Glutamatergic neuron (in vitro differentiated cells): ENCODE results near the gene ZNF850. TPM values are rescaled to one million over a fixed set of nuclear protein-coding genes. Genes with fewer than 3 reads are reported as not detected.
"Not testable (repeated sequence)": the region's sequence is repeated elsewhere in the genome, so short reads cannot be mapped to it uniquely, and the experiment has no call there.

Experiments
- DNase-seq: peaks from one replicate; pipeline ENCODE4 v3.0.0; 2022
- H3K27ac Mint-ChIP-seq: one replicate; pipeline ENCODE4 v1.8.0; 2020; ENCODE audit warnings: mild to moderate bottlenecking, mixed read lengths, inconsistent platforms; ENCODE audit not compliant: unreplicated experiment
- H3K27me3 Mint-ChIP-seq: one replicate; pipeline ENCODE4 v1.8.0; 2020; ENCODE audit warnings: mild to moderate bottlenecking, moderate library complexity, mixed read lengths, inconsistent platforms; ENCODE audit not compliant: unreplicated experiment
- H3K36me3 Mint-ChIP-seq: one replicate; pipeline ENCODE4 v1.8.0; 2020; ENCODE audit warnings: mild to moderate bottlenecking, mixed read lengths, inconsistent platforms; ENCODE audit not compliant: unreplicated experiment
- H3K4me1 Mint-ChIP-seq: one replicate; pipeline ENCODE4 v1.8.0; 2020; ENCODE audit warnings: mild to moderate bottlenecking, low read depth, mixed read lengths, inconsistent platforms; ENCODE audit not compliant: unreplicated experiment
- H3K4me3 Mint-ChIP-seq: one replicate; pipeline ENCODE4 v1.8.0; 2020; ENCODE audit warnings: mild to moderate bottlenecking, mixed read lengths, inconsistent platforms; ENCODE audit not compliant: unreplicated experiment
- H3K9me3 Mint-ChIP-seq: one replicate; pipeline ENCODE4 v1.8.0; 2020; ENCODE audit warnings: mild to moderate bottlenecking, moderate library complexity, mixed read lengths, inconsistent platforms; ENCODE audit not compliant: unreplicated experiment
- total RNA-seq: library from RNA; stranded (reverse); fragmentation: NEBNext Ultra II Directional; extraction: Animal tissue kit (Norgen Biotek cat#: 25700); gene quantifications from one replicate; pipeline ENCODE4 v1.2.1, GENCODE V29; 2021; ENCODE audit not compliant: unreplicated experiment
- TF ChIP-seq, protein P1 (sequence below): fragments of 200-600 bp; sonication (generic); IDR thresholded peaks from one replicate; pipeline ENCODE4 v1.5.0; 2021; ENCODE audit not compliant: partially characterized antibody, unreplicated experiment

Gene ZNF850
- total RNA-seq, 1 donor from 2014 or later, result 3.8 TPM

DNA sequence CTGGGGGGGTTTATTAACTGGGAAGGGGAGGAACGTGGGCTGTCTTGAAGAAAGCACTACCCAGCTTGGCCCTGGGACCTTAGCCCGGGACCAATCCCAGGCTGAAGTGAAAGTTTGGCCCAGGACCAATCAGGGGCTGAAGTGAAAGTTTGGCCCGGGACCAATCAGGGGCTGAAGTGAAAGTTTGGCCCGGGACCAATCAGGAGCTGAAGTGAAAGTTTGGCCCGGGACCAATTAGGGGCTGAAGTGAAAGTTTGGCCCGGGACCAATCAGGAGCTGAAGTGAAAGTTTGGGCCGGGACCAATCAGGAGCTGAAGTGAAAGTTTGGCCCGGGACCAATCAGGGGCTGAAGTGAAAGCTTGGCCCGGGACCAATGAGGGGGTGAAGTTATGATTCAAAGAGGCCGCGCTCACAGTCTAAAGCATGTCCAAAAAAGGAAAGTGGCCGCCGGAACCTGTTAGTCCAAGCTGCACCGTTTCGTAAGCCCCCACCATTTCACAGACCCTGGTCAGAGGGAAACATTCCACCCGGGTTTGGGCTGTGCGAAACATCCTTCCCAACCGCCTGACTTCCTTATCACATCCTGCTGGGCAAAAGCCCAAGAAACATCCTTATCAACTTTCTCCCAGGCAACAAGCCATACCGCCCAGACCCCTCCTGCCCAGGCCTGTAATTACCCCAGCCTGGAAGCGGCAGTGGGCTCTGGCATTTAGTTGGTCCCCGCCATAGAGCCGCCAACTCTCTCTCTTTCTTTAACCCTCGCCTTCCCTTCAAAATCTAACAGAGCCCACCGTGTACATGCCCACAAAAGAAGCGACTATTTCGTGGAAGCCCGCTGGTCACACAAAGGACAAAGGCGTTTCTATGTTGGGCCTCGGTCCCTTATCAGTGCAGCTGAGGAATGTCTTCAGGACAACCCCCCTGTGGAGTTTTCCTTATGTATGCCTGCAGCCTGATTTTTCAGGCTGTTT lies 1.1 kb downstream of the ZNF850 start:
- peaks cover 15% of the 10 kb centered on the region for H3K9me3 Mint-ChIP-seq
- peak overlapping the region; percentile 99 for H3K4me3 Mint-ChIP-seq
- TF ChIP-seq, protein P1, sequence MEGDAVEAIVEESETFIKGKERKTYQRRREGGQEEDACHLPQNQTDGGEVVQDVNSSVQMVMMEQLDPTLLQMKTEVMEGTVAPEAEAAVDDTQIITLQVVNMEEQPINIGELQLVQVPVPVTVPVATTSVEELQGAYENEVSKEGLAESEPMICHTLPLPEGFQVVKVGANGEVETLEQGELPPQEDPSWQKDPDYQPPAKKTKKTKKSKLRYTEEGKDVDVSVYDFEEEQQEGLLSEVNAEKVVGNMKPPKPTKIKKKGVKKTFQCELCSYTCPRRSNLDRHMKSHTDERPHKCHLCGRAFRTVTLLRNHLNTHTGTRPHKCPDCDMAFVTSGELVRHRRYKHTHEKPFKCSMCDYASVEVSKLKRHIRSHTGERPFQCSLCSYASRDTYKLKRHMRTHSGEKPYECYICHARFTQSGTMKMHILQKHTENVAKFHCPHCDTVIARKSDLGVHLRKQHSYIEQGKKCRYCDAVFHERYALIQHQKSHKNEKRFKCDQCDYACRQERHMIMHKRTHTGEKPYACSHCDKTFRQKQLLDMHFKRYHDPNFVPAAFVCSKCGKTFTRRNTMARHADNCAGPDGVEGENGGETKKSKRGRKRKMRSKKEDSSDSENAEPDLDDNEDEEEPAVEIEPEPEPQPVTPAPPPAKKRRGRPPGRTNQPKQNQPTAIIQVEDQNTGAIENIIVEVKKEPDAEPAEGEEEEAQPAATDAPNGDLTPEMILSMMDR, result no peak
- peaks cover 10% of the 10 kb centered on the region for H3K4me1 Mint-ChIP-seq
- H3K36me3 Mint-ChIP-seq, result peaks cover 10% of the 10 kb centered on the region
- H3K27me3 Mint-ChIP-seq, result no peaks in the 10 kb centered on the region
- H3K27ac Mint-ChIP-seq, result peak overlapping the region; percentile 11
- no peak for DNase-seq

DNA sequence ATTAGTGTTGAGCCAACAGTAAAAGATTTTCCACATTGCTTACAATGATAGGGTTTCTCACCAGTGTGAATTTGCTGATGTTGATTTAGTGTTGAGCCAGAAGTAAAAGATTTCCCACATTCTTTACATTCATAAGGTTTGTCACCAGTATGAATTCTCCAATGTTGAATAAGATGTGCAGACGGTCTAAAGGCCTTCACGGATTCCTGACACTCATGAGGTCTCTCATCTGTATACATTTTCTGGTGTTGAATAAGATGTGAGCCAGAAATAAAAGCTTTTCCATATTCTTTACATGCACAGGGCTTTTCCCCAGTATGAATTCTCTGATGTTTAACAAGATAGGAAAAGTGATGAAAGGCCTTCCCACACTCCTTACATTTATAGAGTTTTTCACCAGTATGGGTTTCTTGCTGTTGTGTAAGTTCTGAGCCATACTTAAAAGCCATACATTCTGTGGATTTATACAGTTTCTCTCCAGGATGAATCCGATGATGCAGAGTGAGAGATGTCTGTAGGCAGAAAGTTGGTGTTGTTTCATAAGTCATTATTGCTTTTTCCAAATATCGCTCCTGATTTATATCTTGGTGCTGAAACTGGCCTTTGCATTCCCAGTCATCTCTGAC lies 22.4 kb downstream of the ZNF850 start:
- Mint-ChIP-seq H3K4me3 (no peak overlapping the region), H3K27me3 (no peaks in the 10 kb centered on the region), H3K9me3 (peaks cover 36% of the 10 kb centered on the region), H3K4me1 (no peaks in the 10 kb centered on the region), H3K27ac (no peak overlapping the region), H3K36me3 (peaks cover 63% of the 10 kb centered on the region)
- no peak for DNase-seq
- TF ChIP-seq, protein P1, result no peak

DNA sequence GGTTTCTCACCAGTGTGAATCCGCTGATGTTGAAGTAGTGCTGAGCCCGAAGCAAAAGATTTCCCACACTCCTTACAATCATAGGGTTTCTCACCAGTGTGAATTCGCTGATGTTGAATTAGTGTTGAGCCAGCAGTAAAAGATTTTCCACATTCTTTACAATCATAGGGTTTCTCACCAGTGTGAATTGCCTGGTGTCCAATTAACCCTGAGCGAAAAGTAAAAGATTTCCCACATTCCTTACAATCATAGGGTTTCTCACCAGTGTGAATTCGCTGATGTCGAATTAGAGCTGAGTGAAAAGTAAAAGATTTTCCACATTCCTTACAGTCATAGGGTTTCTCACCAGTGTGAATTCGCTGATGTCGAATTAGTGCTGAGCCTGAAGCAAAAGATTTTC lies 23.0 kb downstream of the ZNF850 start:
- H3K36me3 Mint-ChIP-seq, result peaks cover 66% of the 10 kb centered on the region
- not testable (repeated sequence) for H3K4me1 Mint-ChIP-seq

DNA sequence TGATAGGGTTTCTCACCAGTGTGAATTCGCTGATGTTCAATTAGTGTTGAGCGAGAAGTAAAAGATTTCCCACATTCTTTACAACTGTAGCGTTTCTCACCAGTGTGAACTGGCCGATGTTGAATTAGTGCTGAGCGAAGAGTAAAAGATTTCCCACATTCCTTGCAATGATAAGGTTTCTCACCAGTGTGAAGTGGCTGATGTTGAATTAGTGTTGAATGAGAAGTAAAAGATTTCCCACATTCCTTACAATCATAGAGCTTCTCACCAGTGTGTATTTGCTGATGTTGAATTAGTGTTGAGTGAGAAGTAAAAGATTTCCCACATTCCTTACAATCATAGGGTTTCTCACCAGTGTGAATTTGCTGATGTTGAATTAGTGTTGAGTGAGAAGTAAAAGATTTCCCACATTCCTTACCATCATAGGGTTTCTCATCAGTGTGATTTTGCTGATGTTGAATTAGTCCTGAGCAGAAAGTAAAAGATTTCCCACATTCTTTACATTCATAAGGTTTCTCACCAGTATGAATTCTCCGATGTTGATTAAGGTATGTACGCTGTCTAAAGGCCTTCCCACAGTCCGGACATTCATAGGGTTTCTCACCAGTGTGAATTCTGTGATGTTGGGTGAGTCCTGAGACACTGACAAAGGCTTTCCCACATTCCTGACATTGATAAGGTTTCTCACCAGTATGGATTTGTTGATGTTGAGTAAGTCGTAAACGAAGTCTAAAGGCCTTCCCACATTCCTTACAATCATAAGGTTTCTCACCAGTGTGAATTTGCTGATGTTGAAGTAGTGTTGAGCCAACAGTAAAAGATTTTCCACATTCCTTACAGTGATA lies 24.0 kb downstream of the ZNF850 start:
- Mint-ChIP-seq H3K9me3 (peaks cover 37% of the 10 kb centered on the region), H3K4me3 (no peak overlapping the region), H3K27me3 (no peaks in the 10 kb centered on the region), H3K27ac (no peak overlapping the region), H3K4me1 (no peaks in the 10 kb centered on the region), H3K36me3 (peaks cover 63% of the 10 kb centered on the region)
- no peak for DNase-seq
- TF ChIP-seq, protein P1, result no peak

More for the DNA sequence above, 23.0 kb downstream of the ZNF850 start:
- DNase-seq, H3K27me3 Mint-ChIP-seq, H3K27ac Mint-ChIP-seq, H3K4me3 Mint-ChIP-seq: not testable (repeated sequence)
- peaks cover 38% of the 10 kb centered on the region for H3K9me3 Mint-ChIP-seq

DNA sequence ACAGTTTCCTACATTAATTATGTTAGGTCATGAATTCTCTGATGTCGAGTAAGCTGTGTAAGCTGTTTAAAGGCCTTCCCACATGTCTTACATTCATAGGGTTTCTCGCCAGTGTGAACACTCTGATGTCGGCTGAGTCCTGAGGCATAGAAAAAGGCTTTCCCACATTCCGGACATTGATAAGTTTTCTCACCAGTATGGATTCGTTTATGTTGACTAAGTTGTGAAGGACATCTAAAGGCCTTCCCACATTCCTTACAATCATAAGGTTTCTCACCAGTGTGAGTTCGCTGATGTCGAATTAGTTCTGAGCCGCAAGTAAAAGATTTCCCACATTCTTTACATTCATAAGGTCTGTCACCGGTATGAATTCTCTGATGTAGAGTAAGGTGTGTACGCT lies 24.9 kb downstream of the ZNF850 start:
- H3K9me3 Mint-ChIP-seq, result peaks cover 34% of the 10 kb centered on the region
- H3K27ac Mint-ChIP-seq, result no peak overlapping the region
- H3K4me3 Mint-ChIP-seq, result no peak overlapping the region
- no peak for DNase-seq
- peaks cover 60% of the 10 kb centered on the region for H3K36me3 Mint-ChIP-seq
- H3K4me1 Mint-ChIP-seq, result no peaks in the 10 kb centered on the region
- TF ChIP-seq, protein P1, result no peak
- no peaks in the 10 kb centered on the region for H3K27me3 Mint-ChIP-seq
